Measurements from ENCODE around the gene TMC6.

- TF ChIP-seq POLR2AphosphoS5 (IDR thresholded peaks at IDR 0.05; ENCODE audit: insufficient read depth in 1 of 2, low read depth in 1 of 2) (peak; percentile 29 to 68), POLR2A (IDR thresholded peaks at IDR 0.05) (peak in 1 of 2 donors; percentile 39)
Observed at GRCh38 chr17:78140169-78141051, 11.9 kb upstream of the TMC6 start.

Data from vagina (tissue), 2 donors.